Measurements from ENCODE around the gene ZDHHC20.

Gene ZDHHC20

DNA sequence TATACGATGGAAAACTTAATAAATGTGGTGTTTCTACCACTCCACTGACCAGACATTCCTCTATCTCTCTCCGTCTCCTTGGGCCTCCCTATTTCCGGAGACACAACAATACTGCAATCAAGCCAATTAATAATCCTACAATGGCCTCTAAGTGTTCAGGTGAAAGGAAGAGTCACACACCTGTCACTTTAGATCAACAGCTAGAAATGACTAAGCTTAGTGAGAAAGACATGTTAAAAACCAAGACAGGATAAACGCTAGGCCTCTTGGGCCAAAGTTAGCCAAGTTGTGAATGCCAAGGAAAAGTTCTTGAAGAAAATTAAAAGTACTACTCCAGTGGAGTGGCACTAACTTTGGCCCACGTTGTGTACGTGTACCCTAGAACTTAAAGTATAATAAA lies 22.5 kb downstream of the ZDHHC20 start:
- TF ChIP-seq, protein P1, sequence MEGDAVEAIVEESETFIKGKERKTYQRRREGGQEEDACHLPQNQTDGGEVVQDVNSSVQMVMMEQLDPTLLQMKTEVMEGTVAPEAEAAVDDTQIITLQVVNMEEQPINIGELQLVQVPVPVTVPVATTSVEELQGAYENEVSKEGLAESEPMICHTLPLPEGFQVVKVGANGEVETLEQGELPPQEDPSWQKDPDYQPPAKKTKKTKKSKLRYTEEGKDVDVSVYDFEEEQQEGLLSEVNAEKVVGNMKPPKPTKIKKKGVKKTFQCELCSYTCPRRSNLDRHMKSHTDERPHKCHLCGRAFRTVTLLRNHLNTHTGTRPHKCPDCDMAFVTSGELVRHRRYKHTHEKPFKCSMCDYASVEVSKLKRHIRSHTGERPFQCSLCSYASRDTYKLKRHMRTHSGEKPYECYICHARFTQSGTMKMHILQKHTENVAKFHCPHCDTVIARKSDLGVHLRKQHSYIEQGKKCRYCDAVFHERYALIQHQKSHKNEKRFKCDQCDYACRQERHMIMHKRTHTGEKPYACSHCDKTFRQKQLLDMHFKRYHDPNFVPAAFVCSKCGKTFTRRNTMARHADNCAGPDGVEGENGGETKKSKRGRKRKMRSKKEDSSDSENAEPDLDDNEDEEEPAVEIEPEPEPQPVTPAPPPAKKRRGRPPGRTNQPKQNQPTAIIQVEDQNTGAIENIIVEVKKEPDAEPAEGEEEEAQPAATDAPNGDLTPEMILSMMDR (conservative IDR thresholded peaks at IDR 0.05) = no peak
- no peak overlapping the region for H3K27ac ChIP-seq

DNA sequence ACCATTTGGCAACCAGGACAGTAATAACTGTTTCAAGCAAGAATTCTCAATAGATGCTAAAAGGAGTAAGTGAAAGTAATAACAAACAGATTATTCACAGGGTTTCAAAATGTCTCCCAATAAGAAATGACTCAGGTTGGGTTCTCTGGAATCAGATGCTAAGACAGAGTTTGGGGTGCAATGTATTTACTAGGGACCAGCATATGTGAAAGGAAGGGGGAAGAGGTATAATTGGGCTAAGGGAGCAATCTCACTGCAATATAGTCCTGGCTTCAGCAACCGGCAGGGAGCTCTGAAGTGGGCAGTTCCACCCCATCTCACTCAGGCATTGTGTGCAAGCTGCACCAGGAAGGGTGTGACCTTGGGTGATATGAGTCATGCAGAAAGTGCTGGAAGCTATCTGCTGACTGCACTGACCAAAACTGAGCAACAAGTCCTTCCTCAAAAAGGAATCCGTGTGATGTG lies 23.4 kb downstream of the ZDHHC20 start:
- TF ChIP-seq, protein P1 (conservative IDR thresholded peaks at IDR 0.05) = no peak
- no peak overlapping the region for H3K27ac ChIP-seq

DNA sequence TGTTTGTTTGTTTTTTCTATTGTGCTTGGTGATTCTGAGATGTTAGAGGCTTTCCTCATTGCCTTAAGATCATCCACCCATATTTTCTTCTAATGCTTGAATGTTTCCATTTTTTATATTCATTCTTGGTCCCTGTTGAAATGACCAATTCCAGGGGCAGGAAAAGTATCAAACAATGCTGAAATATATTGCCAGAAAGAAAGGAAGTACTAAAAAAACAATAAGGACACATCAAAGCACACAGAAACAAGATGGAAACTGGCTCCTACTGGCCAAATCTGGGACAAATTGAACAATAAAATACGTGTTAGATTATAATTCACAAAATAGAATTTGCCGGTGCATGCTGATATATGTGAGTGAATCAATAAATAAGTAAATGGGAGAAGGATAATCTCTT lies 23.9 kb downstream of the ZDHHC20 start:
- H3K27ac ChIP-seq = no peak overlapping the region
- TF ChIP-seq, protein P1 (conservative IDR thresholded peaks at IDR 0.05) = no peak

DNA sequence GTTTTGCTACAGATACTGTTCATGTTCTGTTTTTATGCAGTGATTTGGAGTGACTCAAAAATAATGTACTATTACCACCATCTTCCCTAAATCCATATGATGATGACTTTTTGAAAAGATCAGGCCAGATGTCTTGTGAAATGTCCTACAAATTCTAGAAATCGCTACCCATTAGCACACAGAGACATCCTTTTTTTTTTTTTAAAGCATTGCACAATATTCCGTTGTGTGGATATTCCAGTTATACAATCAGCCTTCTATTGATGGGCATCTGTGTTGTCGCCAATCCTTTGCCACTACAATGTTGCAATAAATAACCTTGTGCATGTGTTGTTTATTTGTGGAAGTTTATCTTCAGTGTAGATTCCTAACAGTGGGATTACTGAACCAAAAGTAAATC lies 24.5 kb downstream of the ZDHHC20 start:
- TF ChIP-seq, protein P1 (conservative IDR thresholded peaks at IDR 0.05) = no peak

DNA sequence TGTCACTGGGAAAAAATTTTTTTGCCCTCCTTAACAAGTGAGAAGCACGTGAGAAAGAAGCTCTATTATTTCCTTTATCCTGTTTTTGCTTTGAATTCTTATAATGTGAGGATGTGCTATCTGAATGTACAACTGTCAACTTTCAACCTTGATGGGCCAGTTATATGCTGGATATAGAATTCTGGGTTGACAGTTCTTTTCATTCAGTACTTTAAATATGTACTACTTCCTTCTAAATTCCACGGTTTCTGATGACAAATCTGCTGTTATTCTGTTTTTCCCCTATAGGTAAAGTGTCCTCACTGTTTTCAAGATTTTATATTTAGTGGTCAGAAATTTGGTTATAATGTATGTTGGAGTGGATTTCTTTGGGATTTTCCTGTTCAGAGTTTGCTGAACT lies 29.9 kb downstream of the ZDHHC20 start:
- H3K27ac ChIP-seq = no peak overlapping the region
- TF ChIP-seq, protein P1 (conservative IDR thresholded peaks at IDR 0.05) = no peak

More for the DNA sequence above, 24.5 kb downstream of the ZDHHC20 start:
- H3K27ac ChIP-seq = no peak overlapping the region

DNA sequence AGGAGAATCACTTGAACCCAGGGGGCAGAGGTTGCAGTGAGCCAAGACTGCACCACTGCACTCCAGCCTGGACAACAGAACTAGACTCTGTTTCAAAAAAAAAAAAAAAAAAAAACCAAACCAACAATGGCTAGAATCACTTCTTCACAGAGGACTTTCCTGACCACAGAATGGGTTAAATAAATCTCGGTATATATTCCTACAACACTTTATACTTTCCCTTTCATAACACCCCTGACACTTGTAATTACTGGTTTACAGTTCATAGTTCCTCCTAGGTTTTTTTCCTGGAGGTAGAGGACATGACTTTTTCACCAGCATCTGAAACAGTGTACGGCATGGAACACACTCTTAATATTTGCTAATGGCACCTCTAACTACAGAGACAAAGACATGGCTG lies 31.4 kb downstream of the ZDHHC20 start:
- no peak overlapping the region for H3K27ac ChIP-seq
- TF ChIP-seq, protein P1 (conservative IDR thresholded peaks at IDR 0.05) = no peak

DNA sequence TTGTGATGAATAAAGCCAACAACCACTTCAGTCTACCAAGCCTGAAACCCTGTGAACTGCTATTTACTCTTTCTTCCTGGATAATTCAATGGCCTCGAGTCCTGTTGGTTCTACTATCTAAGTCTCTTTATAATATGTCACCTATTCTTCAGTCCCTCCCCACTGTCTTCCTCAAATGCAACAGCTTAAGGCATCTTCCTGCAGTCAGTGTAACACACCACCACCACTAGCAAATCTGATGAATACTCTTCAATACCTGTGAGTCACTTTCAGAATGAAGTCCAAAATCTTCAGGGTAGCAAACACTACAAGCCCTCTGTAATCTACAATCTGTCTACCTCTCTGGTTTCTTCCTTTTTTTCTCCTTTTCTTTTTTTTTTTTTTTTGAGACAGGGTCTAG lies 32.9 kb downstream of the ZDHHC20 start:
- H3K27ac ChIP-seq = no peak overlapping the region
- TF ChIP-seq, protein P1 (conservative IDR thresholded peaks at IDR 0.05) = no peak
